DOHH2 (cell line): ENCODE measurements around the gene NME9.
A peak's percentile ranks its signal among the peaks of the same experiment; 100 is the strongest.

ENCODE experiments used
- H3F3A ChIP-seq: fragments of 200-600 bp; sonication (generic), shearing (Covaris generic); 2 replicates; pipeline ENCODE4 v1.6.0; 2016; ENCODE audit warnings: antibody characterized with exemption, mild to moderate bottlenecking; ENCODE audit not compliant: control insufficient read depth, insufficient read depth
- H3K27ac ChIP-seq: fragments of 200-600 bp; sonication (generic); 2 replicates; pipeline ENCODE4 v1.5.1; 2014; ENCODE audit warnings: low read depth, mild to moderate bottlenecking, low read length, moderate library complexity
- H3K27me3 ChIP-seq: fragments of 200-600 bp; sonication (generic); 2 replicates; pipeline ENCODE4 v1.6.1; 2014; ENCODE audit warnings: mild to moderate bottlenecking, low read length, mixed read lengths; ENCODE audit not compliant: control insufficient read depth
- H3K36me3 ChIP-seq: fragments of 200-600 bp; sonication (generic); 2 replicates; pipeline ENCODE4 v1.6.1; 2014; ENCODE audit warnings: mild to moderate bottlenecking, low read length, moderate library complexity, mixed read lengths; ENCODE audit not compliant: control insufficient read depth
- H3K4me1 ChIP-seq: fragments of 200-600 bp; sonication (generic); 2 replicates; pipeline ENCODE4 v1.6.1; 2014; ENCODE audit warnings: mild to moderate bottlenecking, low read length, mixed read lengths; ENCODE audit not compliant: control insufficient read depth
- H3K4me2 ChIP-seq: fragments of 200-600 bp; sonication (generic); 2 replicates; pipeline ENCODE4 v1.6.0; 2014; ENCODE audit warnings: mild to moderate bottlenecking, low read length, moderate library complexity
- H3K4me3 ChIP-seq: fragments of 200-600 bp; sonication (generic); 2 replicates; pipeline ENCODE4 v1.5.1; 2014; ENCODE audit warnings: mild to moderate bottlenecking, low read length, mixed read lengths
- H3K79me2 ChIP-seq: fragments of 200-600 bp; sonication (generic); 2 replicates; pipeline ENCODE4 v1.6.1; 2014; ENCODE audit warnings: mild to moderate bottlenecking, low read length, mixed read lengths; ENCODE audit not compliant: control insufficient read depth
- H3K9me2 ChIP-seq: fragments of 200-600 bp; sonication (generic); replicated peaks from 2 replicates; pipeline ENCODE4 v1.6.1; 2014; ENCODE audit warnings: mild to moderate bottlenecking, low read length, mixed read lengths; ENCODE audit not compliant: control insufficient read depth
- H3K9me3 ChIP-seq: fragments of 200-600 bp; sonication (generic); 2 replicates; pipeline ENCODE4 v1.6.1; 2014; ENCODE audit warnings: antibody characterized with exemption, low read length, mixed read lengths; ENCODE audit not compliant: control insufficient read depth, insufficient read depth
- H4K20me1 ChIP-seq: fragments of 200-600 bp; sonication (generic); 2 replicates; pipeline ENCODE4 v1.6.0; 2014; ENCODE audit warnings: low read depth, mild to moderate bottlenecking, antibody characterized with exemption, low read length, moderate library complexity; ENCODE audit not compliant: control insufficient read depth, insufficient read depth
- EZH2phosphoT487 ChIP-seq: fragments of 200-600 bp; sonication (generic); IDR thresholded peaks from 2 replicates; pipeline ENCODE4 v1.6.1; 2017; ENCODE audit warnings: borderline replicate concordance, mild to moderate bottlenecking, antibody characterized with exemption, low read length, moderate library complexity, mixed read lengths
- TF ChIP-seq, protein P1 (sequence below): fragments of 200-600 bp; sonication (generic); IDR thresholded peaks from one replicate; pipeline ENCODE4 v1.5.1; 2014; ENCODE audit warnings: antibody characterized with exemption, mild to moderate bottlenecking, low read depth, low read length; ENCODE audit not compliant: poor library complexity, severe bottlenecking

NME9 gene

DNA sequence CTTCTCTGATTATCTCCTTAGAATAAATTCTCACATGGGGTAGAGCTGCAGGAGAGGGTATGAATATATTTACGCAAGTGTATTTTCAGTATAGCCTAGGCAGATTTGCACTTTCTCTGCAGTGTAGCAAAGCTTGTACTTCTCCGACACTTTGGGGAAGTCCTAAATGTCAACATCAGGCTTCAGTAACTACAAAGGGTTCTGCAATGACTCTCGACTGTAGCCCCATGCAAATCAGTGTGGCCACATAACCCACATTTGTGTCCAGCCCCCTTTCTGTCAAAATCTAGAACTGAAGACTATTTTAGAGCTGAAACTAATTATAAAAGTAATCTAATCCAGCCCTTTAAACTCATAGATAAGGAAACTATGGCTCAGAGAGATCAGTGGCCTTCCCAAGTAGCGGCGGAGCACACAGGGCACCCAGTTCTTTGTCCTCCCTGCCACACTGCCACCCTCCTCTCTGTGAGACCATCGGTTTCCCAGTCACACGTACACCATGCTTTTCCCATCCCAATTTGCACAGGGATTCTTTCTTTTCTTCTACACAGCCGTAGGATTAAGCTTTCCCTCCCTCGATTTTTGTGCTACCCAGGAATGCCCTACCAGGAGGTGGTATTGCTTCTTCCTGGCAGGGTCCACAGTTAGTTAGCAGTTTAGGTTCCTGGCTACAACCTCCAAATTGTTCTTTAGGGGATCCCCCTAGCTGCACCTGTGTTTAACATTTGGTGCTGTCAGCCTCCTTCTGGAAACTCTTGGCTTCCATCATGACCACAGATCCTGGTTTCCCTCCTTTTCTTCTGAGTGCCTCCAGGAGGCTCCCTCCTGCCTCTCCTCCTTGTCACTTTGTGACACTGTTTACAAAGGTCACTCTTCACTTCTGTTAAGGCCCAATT is 41.7 kb upstream of the NME9 start:
- H3K27me3 ChIP-seq: peaks cover 76% of the 10 kb centered on the region
- H3K4me3 ChIP-seq: peak overlapping the region; percentile 10; the same call in 1 of the 2 replicates
- H3K9me2 ChIP-seq: no peaks in the 10 kb centered on the region
- TF ChIP-seq EZH2phosphoT487: no peak; the same call in 1 of the 2 replicates
- TF ChIP-seq, protein P1, sequence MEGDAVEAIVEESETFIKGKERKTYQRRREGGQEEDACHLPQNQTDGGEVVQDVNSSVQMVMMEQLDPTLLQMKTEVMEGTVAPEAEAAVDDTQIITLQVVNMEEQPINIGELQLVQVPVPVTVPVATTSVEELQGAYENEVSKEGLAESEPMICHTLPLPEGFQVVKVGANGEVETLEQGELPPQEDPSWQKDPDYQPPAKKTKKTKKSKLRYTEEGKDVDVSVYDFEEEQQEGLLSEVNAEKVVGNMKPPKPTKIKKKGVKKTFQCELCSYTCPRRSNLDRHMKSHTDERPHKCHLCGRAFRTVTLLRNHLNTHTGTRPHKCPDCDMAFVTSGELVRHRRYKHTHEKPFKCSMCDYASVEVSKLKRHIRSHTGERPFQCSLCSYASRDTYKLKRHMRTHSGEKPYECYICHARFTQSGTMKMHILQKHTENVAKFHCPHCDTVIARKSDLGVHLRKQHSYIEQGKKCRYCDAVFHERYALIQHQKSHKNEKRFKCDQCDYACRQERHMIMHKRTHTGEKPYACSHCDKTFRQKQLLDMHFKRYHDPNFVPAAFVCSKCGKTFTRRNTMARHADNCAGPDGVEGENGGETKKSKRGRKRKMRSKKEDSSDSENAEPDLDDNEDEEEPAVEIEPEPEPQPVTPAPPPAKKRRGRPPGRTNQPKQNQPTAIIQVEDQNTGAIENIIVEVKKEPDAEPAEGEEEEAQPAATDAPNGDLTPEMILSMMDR: no peak
- peaks cover 6% of the 10 kb centered on the region for H3K9me3 ChIP-seq
- H3F3A ChIP-seq: peaks cover 4% of the 10 kb centered on the region; the same call in 1 of the 2 replicates
- H3K4me1 ChIP-seq: peaks cover 22% of the 10 kb centered on the region
- H3K27ac ChIP-seq: no peak overlapping the region
- H4K20me1 ChIP-seq: peaks cover 2% of the 10 kb centered on the region; the same call in 1 of the 2 replicates
- H3K36me3 ChIP-seq: no peaks in the 10 kb centered on the region
- H3K79me2 ChIP-seq: no peaks in the 10 kb centered on the region
- peak overlapping the region; percentile 48 for H3K4me2 ChIP-seq

- peaks cover 82% of the 10 kb centered on the region for H3K27me3 ChIP-seq
- H3K4me3 ChIP-seq: no peak overlapping the region
- H3K9me3 ChIP-seq: peaks cover 6% of the 10 kb centered on the region
- H4K20me1 ChIP-seq: peaks cover 2% of the 10 kb centered on the region; the same call in 1 of the 2 replicates
- H3K4me1 ChIP-seq: peaks cover 22% of the 10 kb centered on the region
- peaks cover 4% of the 10 kb centered on the region; the same call in 1 of the 2 replicates for H3F3A ChIP-seq
- H3K36me3 ChIP-seq: no peaks in the 10 kb centered on the region
- TF ChIP-seq, protein P1: no peak
- no peak for TF ChIP-seq EZH2phosphoT487
- no peaks in the 10 kb centered on the region for H3K79me2 ChIP-seq
- no peaks in the 10 kb centered on the region for H3K9me2 ChIP-seq
- H3K4me2 ChIP-seq: no peak overlapping the region
- H3K27ac ChIP-seq: no peak overlapping the region
These were observed 40.7 kb upstream of the NME9 start for GRCh38 chr3:138370321-138370720.

DNA sequence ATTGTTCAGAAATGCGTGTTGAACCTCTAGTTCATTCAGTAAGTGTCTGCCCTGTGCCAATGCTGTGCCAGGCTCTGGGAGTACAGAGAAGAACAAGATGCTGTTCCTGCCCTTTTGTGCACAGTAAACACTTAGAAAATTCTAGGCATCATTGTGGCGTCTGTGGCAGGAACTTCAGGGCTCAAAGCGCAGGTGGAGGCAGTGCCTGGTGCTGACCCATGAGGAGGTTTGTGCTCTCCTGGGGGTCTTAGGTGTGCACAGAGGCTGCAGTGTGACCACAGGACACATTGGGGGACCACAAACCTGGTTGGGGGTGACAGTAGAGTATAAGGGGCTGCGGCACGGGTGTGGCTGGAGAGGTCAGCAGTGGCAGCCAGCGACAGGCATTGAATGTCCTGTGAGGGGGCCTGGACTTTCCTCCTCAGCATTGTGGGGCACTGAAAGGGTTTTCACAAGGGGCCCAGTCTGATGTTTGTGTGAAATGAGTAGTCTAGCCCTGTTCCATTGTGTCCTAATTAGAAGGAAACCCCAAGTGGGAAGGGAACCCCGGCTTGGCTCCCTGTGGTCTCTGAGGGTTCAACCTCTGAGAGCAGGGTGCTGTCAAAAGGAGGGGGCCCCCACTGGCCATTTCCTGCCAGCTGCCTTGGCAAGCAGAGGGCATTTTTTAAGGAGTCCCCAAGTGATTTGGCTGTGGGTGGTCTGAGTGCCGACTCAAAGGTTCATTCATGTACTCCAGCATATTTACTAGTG is 39.7 kb upstream of the NME9 start:
- Histone ChIP-seq H3K9me2 (no peaks in the 10 kb centered on the region), H3F3A (peaks cover 4% of the 10 kb centered on the region; the same call in 1 of the 2 replicates), H3K9me3 (peaks cover 6% of the 10 kb centered on the region), H3K27ac (no peak overlapping the region), H3K36me3 (no peaks in the 10 kb centered on the region), H3K4me2 (no peak overlapping the region), H3K4me1 (peaks cover 22% of the 10 kb centered on the region), H4K20me1 (peaks cover 2% of the 10 kb centered on the region; the same call in 1 of the 2 replicates), H3K79me2 (no peaks in the 10 kb centered on the region), H3K27me3 (peaks cover 81% of the 10 kb centered on the region), H3K4me3 (no peak overlapping the region)
- no peak for TF ChIP-seq EZH2phosphoT487
- TF ChIP-seq, protein P1: no peak
